Endothelial cell of umbilical vein (primary cell): ENCODE measurements around the gene SPECC1L. TPM values are rescaled to one million over a fixed set of nuclear protein-coding genes. Genes with fewer than 3 reads are reported as not detected.

ENCODE experiments used
- BruUV-seq: library from RNA; stranded (reverse); fragments of 400-500 nt; replicated peaks from 2 replicates; lab custom pipeline; 2021; lab: Mats Ljungman, UMichigan
- CTCF ChIA-PET: fragments of 300-600, 350-600 bp; sonication (Branson Sonifier 250); formaldehyde crosslinking; loops from one replicate; lab custom pipeline; 2021; ENCODE audit warnings: antibody characterized with exemption, inconsistent platforms; lab: Charles Lee
- POLR2A ChIA-PET: fragments of 300-600, 350-600 bp; sonication (Branson Sonifier 250); formaldehyde crosslinking; loops from one replicate; lab custom pipeline; 2021; ENCODE audit warnings: antibody characterized with exemption, inconsistent platforms; lab: Charles Lee
- DNase-seq: peaks from one replicate; pipeline ENCODE4 v3.0.0-alpha.2; 2011; ENCODE audit warnings: low read depth, low spot score
- FAIRE-seq: peaks from 2 replicates; lab custom pipeline; 2011; peaks lifted over from hg19 to GRCh38; lab: Jason Lieb, UNC
- H2AFZ ChIP-seq: 2 replicates; pipeline ENCODE4 v1.6.0; 2012; ENCODE audit warnings: low read depth, low read length, control low read depth, inconsistent platforms
- H3K27ac ChIP-seq: 2 replicates; pipeline ENCODE4 v1.5.1; 2011; ENCODE audit warnings: low read depth, mild to moderate bottlenecking, control low read depth, low read length, moderate library complexity; ENCODE audit not compliant: insufficient read depth
- H3K27me3 ChIP-seq, 2 experiments: 2 replicates each; pipeline versions ENCODE4 v1.6.0 to v1.6.1; 2011; ENCODE audit warnings: low read length in 2 of 2, mixed read lengths in 1 of 2; ENCODE audit not compliant: control insufficient read depth in 2 of 2, insufficient read depth in 2 of 2
- H3K36me3 ChIP-seq, 2 experiments: 2 replicates in 1 of 2; 3 replicates in 1 of 2; pipeline ENCODE4 v1.5.1; 2011; ENCODE audit warnings: low read length in 2 of 2, mild to moderate bottlenecking in 1 of 2, moderate library complexity in 1 of 2; ENCODE audit not compliant: control insufficient read depth in 2 of 2, insufficient read depth in 2 of 2; ENCODE audit errors: extremely low read depth in 1 of 2
- H3K4me1 ChIP-seq: 3 replicates; pipeline ENCODE4 v1.5.1; 2011; ENCODE audit warnings: mild to moderate bottlenecking, low read length; ENCODE audit not compliant: control insufficient read depth, insufficient read depth; ENCODE audit errors: extremely low read depth
- H3K4me2 ChIP-seq: 2 replicates; pipeline ENCODE4 v1.6.1; 2011; ENCODE audit warnings: low read length, control low read depth, mixed read lengths; ENCODE audit not compliant: insufficient read depth
- H3K4me3 ChIP-seq, 3 experiments: fragments of 200-600 bp in 1 of 3; sonication (generic), shearing (Covaris generic) in 1 of 3; replicated peaks in 1 of 3; 2 replicates each; pipeline ENCODE4 v1.5.1; 2011 to 2016; ENCODE audit warnings: control low read depth in 3 of 3, low read length in 3 of 3, mild to moderate bottlenecking in 2 of 3, inconsistent platforms in 1 of 3, low read depth in 1 of 3, moderate library complexity in 1 of 3; ENCODE audit not compliant: insufficient read depth in 1 of 3
- H3K79me2 ChIP-seq: 2 replicates; pipeline ENCODE4 v1.6.0; 2012; ENCODE audit warnings: low read length, inconsistent platforms; ENCODE audit not compliant: control insufficient read depth, insufficient read depth
- H3K9ac ChIP-seq: replicated peaks from 2 replicates; pipeline ENCODE3; 2011; ENCODE audit warnings: low read length, control low read depth; ENCODE audit not compliant: insufficient read depth; ENCODE audit errors: extremely low read depth
- H3K9me1 ChIP-seq: replicated peaks from 3 replicates; pipeline ENCODE4 v1.6.0; 2011; ENCODE audit warnings: mild to moderate bottlenecking, low read length; ENCODE audit not compliant: control insufficient read depth, insufficient read depth; ENCODE audit errors: extremely low read depth
- H3K9me3 ChIP-seq: replicated peaks from 2 replicates; pipeline ENCODE4 v1.5.1; 2012; ENCODE audit warnings: low read length, inconsistent platforms; ENCODE audit not compliant: control insufficient read depth, insufficient read depth
- H4K20me1 ChIP-seq: replicated peaks from 2 replicates; pipeline ENCODE3; 2011; ENCODE audit warnings: mild to moderate bottlenecking, low read length; ENCODE audit not compliant: control insufficient read depth, insufficient read depth; ENCODE audit errors: extremely low read depth
- CTCF ChIP-seq, 2 donors: IDR thresholded peaks; 1 replicate in 1 of 2; 2 replicates in 1 of 2; pipeline ENCODE4 v1.5.1; 2011; ENCODE audit warnings: low read length in 2 of 2, mild to moderate bottlenecking in 2 of 2, moderate library complexity in 2 of 2, control low read depth in 1 of 2, inconsistent platforms in 1 of 2, low read depth in 1 of 2; ENCODE audit not compliant: insufficient read depth in 1 of 2; ENCODE audit errors: extremely low read depth in 1 of 2
- EZH2 ChIP-seq: IDR thresholded peaks from 2 replicates; pipeline ENCODE4 v1.6.1; 2012; ENCODE audit warnings: borderline replicate concordance, low read depth, mild to moderate bottlenecking, moderate library complexity, low read length, inconsistent platforms; ENCODE audit not compliant: severe bottlenecking
- FOS ChIP-seq: IDR thresholded peaks from 2 replicates; pipeline ENCODE4 v1.6.1; 2011; ENCODE audit warnings: mild to moderate bottlenecking, low read length, moderate library complexity, borderline replicate concordance; ENCODE audit not compliant: insufficient read depth
- GATA2 ChIP-seq: IDR thresholded peaks from 2 replicates; pipeline ENCODE4 v1.7.0; 2011; ENCODE audit warnings: low read depth, mild to moderate bottlenecking, moderate library complexity, mixed read lengths, low read length; ENCODE audit not compliant: insufficient read length, insufficient read depth
- JUN ChIP-seq: IDR thresholded peaks from 2 replicates; pipeline ENCODE4 v1.6.1; 2011; ENCODE audit warnings: borderline replicate concordance, low read depth; ENCODE audit not compliant: insufficient read length, insufficient read depth
- MAX ChIP-seq: IDR thresholded peaks from 2 replicates; pipeline ENCODE4 v1.6.1; 2011; ENCODE audit not compliant: insufficient read depth, insufficient read length
- MYC ChIP-seq: IDR thresholded peaks from one replicate; pipeline ENCODE4 v1.6.1; 2011; ENCODE audit warnings: mild to moderate bottlenecking, low read depth, low read length
- POLR2A ChIP-seq: IDR thresholded peaks from 2 replicates; pipeline ENCODE4 v1.6.1; 2012; ENCODE audit warnings: low read depth, mild to moderate bottlenecking, control low read depth, low read length
- POLR2AphosphoS5 ChIP-seq: IDR thresholded peaks from 2 replicates; pipeline ENCODE4 v1.6.1; 2012; ENCODE audit warnings: low read depth, mild to moderate bottlenecking, control low read depth, low read length, moderate library complexity; ENCODE audit not compliant: insufficient read depth
- dilution Hi-C: fragments of 300-500 bp; cut with MboI; formaldehyde crosslinking; loops from one replicate; pipeline ENCODE4 v1.15.0; 2019; ENCODE audit warnings: low sequenced_read_pairs; ENCODE audit not compliant: extremely low pct_ligation_motif_present
- intact Hi-C: fragments of 100-400 bp; cut with micrococcal nuclease; formaldehyde crosslinking; loops from one replicate; pipeline ENCODE4 v1.10.0; 2022
- polyA plus RNA-seq, 4 experiments: library from polyadenylated mRNA; depleted of rRNA in 3 of 4; stranded (reverse) in 3 of 4; unstranded in 1 of 4; fragments of >200 nt; gene quantifications; 2 replicates each; pipeline versions ENCODE4 v1.2.1 to v1.2.3, GENCODE V29; 2011 to 2012; ENCODE audit warnings: missing spikeins in 1 of 4
- total RNA-seq: library from RNA; stranded (reverse); gene quantifications from 2 replicates; pipeline ENCODE4 v1.2.3, GENCODE V29; 2021

Gene SPECC1L
- total and polyA plus RNA-seq, 2 donors (not counting 3 experiments of a cell fraction or from before 2014, with no cell fraction given), result 22.8 to 79.3 TPM

DNA sequence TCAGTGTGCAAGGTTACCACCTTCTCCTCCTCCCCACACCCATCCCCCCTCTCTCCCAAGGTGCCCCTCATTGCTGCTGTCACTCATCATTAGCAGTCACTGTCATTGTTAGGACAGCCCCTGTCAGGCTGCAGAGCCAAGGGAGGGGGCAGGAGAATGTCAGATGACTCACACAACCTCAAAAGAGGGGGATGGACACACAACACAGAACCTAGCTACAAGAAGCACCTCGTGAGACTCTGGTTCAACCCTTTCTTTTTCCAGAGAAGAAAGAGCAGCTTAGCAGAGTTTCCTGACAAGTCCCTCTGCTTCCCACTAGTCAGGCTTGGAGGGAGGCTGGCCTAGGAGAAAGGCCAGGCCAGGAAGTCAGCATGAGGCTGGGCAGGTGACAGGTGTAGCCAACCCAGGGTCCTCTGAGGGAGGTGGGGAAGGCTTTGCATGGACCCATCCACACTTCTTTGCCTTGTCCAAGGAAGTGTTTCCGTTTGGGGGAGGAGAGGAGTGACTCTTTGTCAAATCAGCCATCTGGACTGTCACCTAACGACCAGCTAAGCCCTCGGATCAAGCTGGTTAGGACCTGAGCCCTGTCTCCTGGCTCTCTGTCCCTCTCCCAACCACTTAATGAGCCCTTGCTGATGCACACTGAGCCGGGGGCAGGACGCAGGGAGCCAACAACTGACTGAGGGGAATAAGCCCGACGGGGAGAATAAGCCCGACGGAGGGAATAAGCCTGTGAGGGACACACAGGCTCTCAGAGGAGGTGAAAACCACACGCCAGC is 175.0 kb downstream of the SPECC1L start:
- no TSS peak for BruUV-seq
- peak; percentile 76 for FAIRE-seq
- Histone ChIP-seq H2AFZ (no peak overlapping the region), H4K20me1 (no peaks in the 10 kb centered on the region), H3K9me1 (no peaks in the 10 kb centered on the region), H3K36me3 (no peaks in the 10 kb centered on the region), H3K4me2 (no peak overlapping the region), H3K4me3 (no peak overlapping the region), H3K27me3 (no peaks in the 10 kb centered on the region), H3K79me2 (no peaks in the 10 kb centered on the region), H3K27ac (no peak overlapping the region), H3K9ac (no peak overlapping the region), H3K4me1 (peaks cover 10% of the 10 kb centered on the region), H3K9me3 (no peaks in the 10 kb centered on the region)
- POLR2A ChIA-PET, result no interaction called here
- TF ChIP-seq JUN, result no peak
- TF ChIP-seq CTCF (IDR thresholded peaks at IDR 0.05; ENCODE audit: extremely low read depth in 1 of 2, insufficient read depth in 1 of 2, low read depth in 1 of 2, low read length in 2 of 2), result no peak
- TF ChIP-seq POLR2A, result no peak
- TF ChIP-seq EZH2, result no peak
- no peak for TF ChIP-seq MYC
- TF ChIP-seq MAX, result no peak
- no peak for TF ChIP-seq GATA2
- TF ChIP-seq POLR2AphosphoS5, result no peak
- no peak for TF ChIP-seq FOS
- intact Hi-C loops (no loop called here), dilution Hi-C loops (no loop called here)
- CTCF ChIA-PET, result interaction anchor here (1.2 kb wide), 1 partner anchor 57 kb away, joined by 4 read pairs; no protein-coding TSS in a partner anchor
- no peak for DNase-seq
